ENCODE data around the gene C12orf43.

Gene C12orf43

GRCh38 chr12:120978296-120979219 lies 37.7 kb downstream of the C12orf43 start, which contains the start of gene HNF1A:
Gene HNF1A, plus strand, starts transcription at chr12:120978543. Its CDS starts 226 bp downstream, at chr12:120978769.
- DNase-seq (ENCODE audit: low read depth) = no peak

- DNase-seq (ENCODE audit: low read depth) = no peak
Measured at GRCh38 chr12:120977531-120978295, 38.6 kb downstream of the C12orf43 start.

- no peak for DNase-seq (ENCODE audit: low read depth)
Measured at GRCh38 chr12:120972870-120973543, 43.3 kb downstream of the C12orf43 start.

- peak; percentile 51 for DNase-seq (ENCODE audit: low read depth)
Measured at GRCh38 chr12:120971299-120972180, 44.7 kb downstream of the C12orf43 start.

- DNase-seq (ENCODE audit: low read depth) = no peak
Measured at GRCh38 chr12:120970310-120970709, 46.0 kb downstream of the C12orf43 start.

- DNase-seq (ENCODE audit: low read depth) = no peak
Measured at GRCh38 chr12:120965534-120966091, 50.7 kb downstream of the C12orf43 start.

GRCh38 chr12:120964298-120964697 lies 52.0 kb downstream of the C12orf43 start:
- DNase-seq (ENCODE audit: low read depth) = no peak

GRCh38 chr12:120962532-120963020 lies 53.7 kb downstream of the C12orf43 start:
- DNase-seq (ENCODE audit: low read depth) = no peak

GRCh38 chr12:120961604-120962531 lies 54.4 kb downstream of the C12orf43 start:
- no peak for DNase-seq (ENCODE audit: low read depth)

- no peak for DNase-seq (ENCODE audit: low read depth)
Measured at GRCh38 chr12:120960657-120961056, 55.6 kb downstream of the C12orf43 start.

GRCh38 chr12:120959111-120959878 lies 57.0 kb downstream of the C12orf43 start:
- DNase-seq (ENCODE audit: low read depth) = no peak

GRCh38 chr12:120956579-120957300 lies 59.5 kb downstream of the C12orf43 start:
- no peak for DNase-seq (ENCODE audit: low read depth)

GRCh38 chr12:120955232-120955631 lies 61.1 kb downstream of the C12orf43 start:
- DNase-seq (ENCODE audit: low read depth) = no peak

GRCh38 chr12:120950807-120951206 lies 65.5 kb downstream of the C12orf43 start:
- DNase-seq (ENCODE audit: low read depth) = no peak

Measured in fibroblast of gingiva (primary cell).